HK-2 (cell line): Measurements from ENCODE around the gene PNPLA8.
A peak's percentile ranks its signal among the peaks of the same experiment; 100 is the strongest.

Source experiments
- DNase-seq: peaks from one replicate; pipeline ENCODE4 v3.0.0-alpha.2; 2018; ENCODE audit not compliant: unreplicated experiment

PNPLA8 gene

GRCh38 chr7:108442039-108442568 is 83.8 kb downstream of the PNPLA8 start:
- peak; percentile 54 for DNase-seq

GRCh38 chr7:108441392-108441955 is 84.5 kb downstream of the PNPLA8 start:
- no peak for DNase-seq

- DNase-seq = no peak
Measured at GRCh38 chr7:108440613-108441012, 85.3 kb downstream of the PNPLA8 start.

GRCh38 chr7:108436906-108437305 is 89.0 kb downstream of the PNPLA8 start:
- DNase-seq = no peak

GRCh38 chr7:108434010-108434409 is 91.9 kb downstream of the PNPLA8 start:
- DNase-seq = no peak

- no peak for DNase-seq
Measured at GRCh38 chr7:108431099-108431498, 94.8 kb downstream of the PNPLA8 start.

- DNase-seq = no peak
Measured at GRCh38 chr7:108430664-108431063, 95.3 kb downstream of the PNPLA8 start.

GRCh38 chr7:108427766-108428165 is 98.2 kb downstream of the PNPLA8 start:
- no peak for DNase-seq

GRCh38 chr7:108425714-108426275 is 100.1 kb downstream of the PNPLA8 start:
- no peak for DNase-seq

GRCh38 chr7:108424013-108424412 is 101.9 kb downstream of the PNPLA8 start:
- no peak for DNase-seq

- DNase-seq = no peak
Measured at GRCh38 chr7:108423089-108423989, 102.6 kb downstream of the PNPLA8 start.

- no peak for DNase-seq
Measured at GRCh38 chr7:108421720-108422331, 104.1 kb downstream of the PNPLA8 start.
